ENCODE data around the gene MXD4. TPM values are rescaled to one million over a fixed set of nuclear protein-coding genes. Genes with fewer than 3 reads are reported as not detected.
"Not testable (repeated sequence)": the region's sequence is repeated elsewhere in the genome, so short reads cannot be mapped to it uniquely, and the experiment has no call there.

The MXD4 gene
- total RNA-seq, 1 donor from 2014 or later: 36.0 TPM

- ATAC-seq: no peak
- DNase-seq (ENCODE audit: missing footprints): peak; percentile 59
- intact Hi-C loops (cut with DNase I): no loop called here
Measured at GRCh38 chr4:2247128-2248043, 14.5 kb downstream of the MXD4 start.

- intact Hi-C loops (cut with DNase I): no loop called here
- ATAC-seq: no peak
- peak; percentile 65 for DNase-seq (ENCODE audit: missing footprints)
Measured at GRCh38 chr4:2246384-2247127, 15.4 kb downstream of the MXD4 start.

GRCh38 chr4:2245787-2246275 is 16.1 kb downstream of the MXD4 start:
- ATAC-seq (no peak), DNase-seq (ENCODE audit: missing footprints) (no peak)
- intact Hi-C loops (cut with DNase I): no loop called here

GRCh38 chr4:2245057-2245786 is 16.7 kb downstream of the MXD4 start:
- intact Hi-C loops (cut with DNase I): no loop called here
- ATAC-seq (no peak), DNase-seq (ENCODE audit: missing footprints) (no peak)

GRCh38 chr4:2243681-2244380 is 18.1 kb downstream of the MXD4 start:
- DNase-seq (ENCODE audit: missing footprints) (peak; percentile 75), ATAC-seq (peak; percentile 40)
- intact Hi-C loops (cut with DNase I): loop anchor here (2.0 to 5.0 kb wide), 2 partner anchors 13 to 173 kb away; partner anchors contain the start of genes CFAP99 and ZFYVE28

- intact Hi-C loops (cut with DNase I): loop anchor here (2.0 to 5.0 kb wide), 2 partner anchors 15 to 176 kb away; partner anchors contain the start of genes CFAP99 and ZFYVE28
- peak; percentile 99 for DNase-seq (ENCODE audit: missing footprints)
- ATAC-seq: peak; percentile 98
Measured at GRCh38 chr4:2241410-2242353, 20.2 kb downstream of the MXD4 start, which contains the start of the genes HAUS3 and POLN. HAUS3 (minus strand) TSS chr4:2242121; CDS start chr4:2240946, 1,175 bp downstream. POLN (minus strand) TSS chr4:2242121; CDS start chr4:2229231, 12,890 bp downstream.

- intact Hi-C loops (cut with DNase I): loop anchor here (5.0 kb wide), 1 partner anchor 176 kb away; the partner anchor contains the start of genes CFAP99 and ZFYVE28
- no peak for ATAC-seq
Measured at GRCh38 chr4:2241003-2241402, 20.9 kb downstream of the MXD4 start.

GRCh38 chr4:2236944-2237666 is 24.8 kb downstream of the MXD4 start:
- ATAC-seq: no peak
- intact Hi-C loops (cut with DNase I): no loop called here
- DNase-seq (ENCODE audit: missing footprints): no peak

More at GRCh38 chr4:2241003-2241402, 20.9 kb downstream of the MXD4 start:
- no peak for DNase-seq (ENCODE audit: missing footprints)

- intact Hi-C loops (cut with DNase I): no loop called here
- ATAC-seq: no peak
- DNase-seq (ENCODE audit: missing footprints): no peak
Measured at GRCh38 chr4:2231082-2231481, 30.8 kb downstream of the MXD4 start.

GRCh38 chr4:2226261-2226660 is 35.6 kb downstream of the MXD4 start:
- intact Hi-C loops (cut with DNase I): no loop called here
- ATAC-seq (no peak), DNase-seq (ENCODE audit: missing footprints) (no peak)

- no peak for DNase-seq (ENCODE audit: missing footprints)
- intact Hi-C loops (cut with DNase I): no loop called here
Measured at GRCh38 chr4:2222838-2223237, 39.1 kb downstream of the MXD4 start.

GRCh38 chr4:2221378-2221777 is 40.5 kb downstream of the MXD4 start:
- not testable (repeated sequence) for DNase-seq (ENCODE audit: missing footprints); ATAC-seq
- intact Hi-C loops (cut with DNase I): loop anchor here (2.0 kb wide), 1 partner anchor 241 kb away; no protein-coding TSS in a partner anchor

More at GRCh38 chr4:2222838-2223237, 39.1 kb downstream of the MXD4 start:
- no peak for ATAC-seq

GRCh38 chr4:2220016-2220630 is 41.8 kb downstream of the MXD4 start:
- intact Hi-C loops (cut with DNase I): loop anchor here (1.0 to 2.0 kb wide), 2 partner anchors 221 to 243 kb away; no protein-coding TSS in a partner anchor
- peak; percentile 80 for DNase-seq (ENCODE audit: missing footprints)
- peak; percentile 85 for ATAC-seq

- DNase-seq (ENCODE audit: missing footprints) (no peak), ATAC-seq (no peak)
- intact Hi-C loops (cut with DNase I): no loop called here
Measured at GRCh38 chr4:2219233-2219760, 42.6 kb downstream of the MXD4 start.

GRCh38 chr4:2218436-2218835 is 43.5 kb downstream of the MXD4 start:
- no peak for DNase-seq (ENCODE audit: missing footprints)
- intact Hi-C loops (cut with DNase I): no loop called here
- ATAC-seq: no peak

All from Right ventricle myocardium inferior (tissue), 1 donor.